Measurements from ENCODE around the gene KANK4.
A peak's percentile ranks its signal among the peaks of the same experiment; 100 is the strongest.

The KANK4 gene

GRCh38 chr1:62318756-62319544 lies at the start of gene KANK4:
Gene KANK4 (minus strand): TSS chr1:62319434. CDS start chr1:62281564, 37,870 bp downstream.
- DNase-seq, result peak; percentile 64

- no peak for DNase-seq
Observed at GRCh38 chr1:62368989-62369388, 49.8 kb upstream of the KANK4 start.

GRCh38 chr1:62367005-62367557 lies 47.8 kb upstream of the KANK4 start:
- DNase-seq, result no peak

- no peak for DNase-seq
Observed at GRCh38 chr1:62364721-62365120, 45.5 kb upstream of the KANK4 start.

GRCh38 chr1:62362926-62363325 lies 43.7 kb upstream of the KANK4 start:
- no peak for DNase-seq

GRCh38 chr1:62362061-62362917 lies 43.1 kb upstream of the KANK4 start:
- DNase-seq, result peak; percentile 26

- DNase-seq, result no peak
Observed at GRCh38 chr1:62361431-62361830, 42.2 kb upstream of the KANK4 start.

- DNase-seq, result no peak
Observed at GRCh38 chr1:62358665-62359373, 39.6 kb upstream of the KANK4 start.

GRCh38 chr1:62357916-62358315 lies 38.7 kb upstream of the KANK4 start:
- DNase-seq, result no peak

GRCh38 chr1:62356257-62356835 lies 37.1 kb upstream of the KANK4 start:
- DNase-seq, result no peak

GRCh38 chr1:62355095-62355494 lies 35.9 kb upstream of the KANK4 start:
- DNase-seq, result no peak

GRCh38 chr1:62353853-62354252 lies 34.6 kb upstream of the KANK4 start:
- DNase-seq, result no peak

GRCh38 chr1:62352387-62352786 lies 33.2 kb upstream of the KANK4 start:
- DNase-seq, result no peak

GRCh38 chr1:62349470-62350233 lies 30.4 kb upstream of the KANK4 start:
- no peak for DNase-seq

- DNase-seq, result no peak
Observed at GRCh38 chr1:62346886-62347285, 27.7 kb upstream of the KANK4 start.

GRCh38 chr1:62343911-62344310 lies 24.7 kb upstream of the KANK4 start:
- DNase-seq, result no peak

- no peak for DNase-seq
Observed at GRCh38 chr1:62342270-62342669, 23.0 kb upstream of the KANK4 start.

GRCh38 chr1:62341615-62342014 lies 22.4 kb upstream of the KANK4 start:
- DNase-seq, result no peak

- no peak for DNase-seq
Observed at GRCh38 chr1:62341089-62341488, 21.9 kb upstream of the KANK4 start.

- DNase-seq, result peak; percentile 65
Observed at GRCh38 chr1:62337706-62338631, 18.7 kb upstream of the KANK4 start.
